NCI-H1105 treated with DMSO at 0.1 percent for 48 hours (cell line): ENCODE measurements around the gene CDHR3.

Experiments
- DNase-seq: peaks from one replicate; lab custom pipeline; 2025; lab: John Stamatoyannopoulos, UW

CDHR3 gene

GRCh38 chr7:106050746-106051117 is 87.7 kb downstream of the CDHR3 start:
- no peak for DNase-seq

GRCh38 chr7:106052681-106053080 is 89.6 kb downstream of the CDHR3 start:
- no peak for DNase-seq

- no peak for DNase-seq
Observed at GRCh38 chr7:106053109-106053508, 90.0 kb downstream of the CDHR3 start.

GRCh38 chr7:106054156-106054910 is 91.3 kb downstream of the CDHR3 start:
- DNase-seq: no peak

GRCh38 chr7:106054971-106055532 is 92.0 kb downstream of the CDHR3 start:
- no peak for DNase-seq

- DNase-seq: peak; percentile 69
Observed at GRCh38 chr7:106056513-106057203, 93.6 kb downstream of the CDHR3 start.

GRCh38 chr7:106057204-106057961 is 94.3 kb downstream of the CDHR3 start:
- no peak for DNase-seq

- peak; percentile 61 for DNase-seq
Observed at GRCh38 chr7:106057962-106058927, 95.2 kb downstream of the CDHR3 start.

GRCh38 chr7:106058928-106059324 is 95.9 kb downstream of the CDHR3 start:
- DNase-seq: no peak

- DNase-seq: no peak
Observed at GRCh38 chr7:106059556-106059955, 96.5 kb downstream of the CDHR3 start.

- DNase-seq: no peak
Observed at GRCh38 chr7:106060394-106060920, 97.4 kb downstream of the CDHR3 start.

- no peak for DNase-seq
Observed at GRCh38 chr7:106061301-106061979, 98.4 kb downstream of the CDHR3 start.

GRCh38 chr7:106062006-106062405 is 98.9 kb downstream of the CDHR3 start:
- DNase-seq: no peak

GRCh38 chr7:106062521-106062931 is 99.5 kb downstream of the CDHR3 start:
- DNase-seq: no peak

- no peak for DNase-seq
Observed at GRCh38 chr7:106063024-106063423, 100.0 kb downstream of the CDHR3 start.

- no peak for DNase-seq
Observed at GRCh38 chr7:106063692-106064091, 100.6 kb downstream of the CDHR3 start.

GRCh38 chr7:106064316-106064715 is 101.3 kb downstream of the CDHR3 start:
- no peak for DNase-seq

GRCh38 chr7:106064771-106065574 is 101.9 kb downstream of the CDHR3 start:
- peak; percentile 89 for DNase-seq
